ENCODE data around the gene SCMH1. TPM values are rescaled to one million over a fixed set of nuclear protein-coding genes. Genes with fewer than 3 reads are reported as not detected.
"Not testable (repeated sequence)": the region's sequence is repeated elsewhere in the genome, so short reads cannot be mapped to it uniquely, and the experiment has no call there.

Gene SCMH1
- total RNA-seq, 1 experiment from 2014 or later, result 28.8 TPM

GRCh38 chr1:41241354-41241748, 755 bp downstream of the SCMH1 start:
- H3K36me3 ChIP-seq, result peaks cover 13% of the 10 kb centered on the region
- H3K27me3 ChIP-seq (replicated peaks), result no peaks in the 10 kb centered on the region
- H3K9me3 ChIP-seq (replicated peaks), result no peaks in the 10 kb centered on the region
- H3K4me3 ChIP-seq, result peak overlapping the region; percentile 99
- peaks cover 39% of the 10 kb centered on the region for H3K4me1 ChIP-seq (replicated peaks)
- H3K27ac ChIP-seq, result peak overlapping the region; percentile 92
- DNase-seq (ENCODE audit: low read depth in 1 of 2, low spot score in 2 of 2), result peak; percentile 63 to 64

- peaks cover 36% of the 10 kb centered on the region for H3K4me1 ChIP-seq (replicated peaks)
- DNase-seq (ENCODE audit: low read depth in 1 of 2, low spot score in 2 of 2), result no peak
- H3K9me3 ChIP-seq (replicated peaks), result no peaks in the 10 kb centered on the region
- H3K36me3 ChIP-seq, result peaks cover 13% of the 10 kb centered on the region
- peak overlapping the region; percentile 92 for H3K27ac ChIP-seq
- no peaks in the 10 kb centered on the region for H3K27me3 ChIP-seq (replicated peaks)
- H3K4me3 ChIP-seq, result peak overlapping the region; percentile 99
These were observed 1.2 kb downstream of the SCMH1 start for GRCh38 chr1:41240781-41241353.

- Histone ChIP-seq H3K36me3 (peaks cover 13% of the 10 kb centered on the region), H3K27ac (no peak overlapping the region), H3K9me3 (replicated peaks) (no peaks in the 10 kb centered on the region), H3K4me3 (no peak overlapping the region), H3K27me3 (replicated peaks) (no peaks in the 10 kb centered on the region), H3K4me1 (replicated peaks) (peaks cover 31% of the 10 kb centered on the region)
- DNase-seq (ENCODE audit: low read depth in 1 of 2, low spot score in 2 of 2), result peak in 1 of 2 experiments; percentile 11
These were observed 2.0 kb downstream of the SCMH1 start for GRCh38 chr1:41239988-41240610.

GRCh38 chr1:41238311-41238988, 3.7 kb downstream of the SCMH1 start:
- peaks cover 31% of the 10 kb centered on the region for H3K4me1 ChIP-seq (replicated peaks)
- H3K27me3 ChIP-seq (replicated peaks), result no peaks in the 10 kb centered on the region
- peak in 1 of 2 experiments; percentile 17 for DNase-seq (ENCODE audit: low read depth in 1 of 2, low spot score in 2 of 2)
- H3K4me3 ChIP-seq, result no peak overlapping the region
- H3K9me3 ChIP-seq (replicated peaks), result no peaks in the 10 kb centered on the region
- peaks cover 17% of the 10 kb centered on the region for H3K36me3 ChIP-seq
- no peak overlapping the region for H3K27ac ChIP-seq

- no peak overlapping the region for H3K4me3 ChIP-seq
- H3K27me3 ChIP-seq (replicated peaks), result no peaks in the 10 kb centered on the region
- H3K36me3 ChIP-seq, result peaks cover 13% of the 10 kb centered on the region
- H3K9me3 ChIP-seq (replicated peaks), result no peaks in the 10 kb centered on the region
- no peak for DNase-seq (ENCODE audit: low read depth in 1 of 2, low spot score in 2 of 2)
- H3K27ac ChIP-seq, result no peak overlapping the region
- H3K4me1 ChIP-seq (replicated peaks), result peaks cover 21% of the 10 kb centered on the region
These were observed 5.3 kb downstream of the SCMH1 start for GRCh38 chr1:41236781-41237180.

GRCh38 chr1:41235893-41236292, 6.2 kb downstream of the SCMH1 start:
- Histone ChIP-seq H3K27ac (no peak overlapping the region), H3K27me3 (replicated peaks) (no peaks in the 10 kb centered on the region), H3K9me3 (replicated peaks) (no peaks in the 10 kb centered on the region), H3K4me1 (replicated peaks) (peaks cover 16% of the 10 kb centered on the region), H3K36me3 (peaks cover 7% of the 10 kb centered on the region), H3K4me3 (no peak overlapping the region)
- DNase-seq (ENCODE audit: low read depth in 1 of 2, low spot score in 2 of 2), result no peak

GRCh38 chr1:41233708-41234107, 8.4 kb downstream of the SCMH1 start:
- peaks cover 7% of the 10 kb centered on the region for H3K4me1 ChIP-seq (replicated peaks)
- H3K27me3 ChIP-seq (replicated peaks), result no peaks in the 10 kb centered on the region
- no peak overlapping the region for H3K4me3 ChIP-seq
- no peak for DNase-seq (ENCODE audit: low read depth in 1 of 2, low spot score in 2 of 2)
- H3K27ac ChIP-seq, result no peak overlapping the region
- no peaks in the 10 kb centered on the region for H3K9me3 ChIP-seq (replicated peaks)
- peaks cover 7% of the 10 kb centered on the region; the same call in 1 of the 2 replicates for H3K36me3 ChIP-seq

GRCh38 chr1:41232305-41232704, 9.8 kb downstream of the SCMH1 start:
- DNase-seq (ENCODE audit: low read depth in 1 of 2, low spot score in 2 of 2), result no peak
- Histone ChIP-seq H3K4me1 (replicated peaks) (no peaks in the 10 kb centered on the region; the same call in 1 of the 2 replicates), H3K9me3 (replicated peaks) (no peaks in the 10 kb centered on the region), H3K4me3 (no peak overlapping the region), H3K36me3 (peaks cover 11% of the 10 kb centered on the region), H3K27ac (no peak overlapping the region), H3K27me3 (replicated peaks) (no peaks in the 10 kb centered on the region)

- DNase-seq (ENCODE audit: low read depth in 1 of 2, low spot score in 2 of 2), result no peak
- H3K27me3 ChIP-seq (replicated peaks), result no peaks in the 10 kb centered on the region
- peaks cover 8% of the 10 kb centered on the region for H3K36me3 ChIP-seq
- no peaks in the 10 kb centered on the region for H3K9me3 ChIP-seq (replicated peaks)
- H3K4me3 ChIP-seq, result no peak overlapping the region
- H3K27ac ChIP-seq, result no peak overlapping the region
- peaks cover 6% of the 10 kb centered on the region for H3K4me1 ChIP-seq (replicated peaks)
These were observed 11.4 kb downstream of the SCMH1 start for GRCh38 chr1:41230656-41231055.

- H3K4me3 ChIP-seq; H3K36me3 ChIP-seq; DNase-seq (ENCODE audit: low read depth in 1 of 2, low spot score in 2 of 2); H3K27me3 ChIP-seq (replicated peaks); H3K9me3 ChIP-seq (replicated peaks); H3K4me1 ChIP-seq (replicated peaks); H3K27ac ChIP-seq: not testable (repeated sequence)
These were observed 12.9 kb downstream of the SCMH1 start for GRCh38 chr1:41229219-41229618.

GRCh38 chr1:41226815-41227434, 15.2 kb downstream of the SCMH1 start:
- Histone ChIP-seq H3K36me3 (peaks cover 4% of the 10 kb centered on the region; the same call in 1 of the 2 replicates), H3K27ac (no peak overlapping the region), H3K4me1 (replicated peaks) (peaks cover 6% of the 10 kb centered on the region), H3K27me3 (replicated peaks) (no peaks in the 10 kb centered on the region), H3K9me3 (replicated peaks) (no peaks in the 10 kb centered on the region), H3K4me3 (no peak overlapping the region)
- DNase-seq (ENCODE audit: low read depth in 1 of 2, low spot score in 2 of 2), result peak in 1 of 2 experiments; percentile 6

GRCh38 chr1:41225495-41225894, 16.6 kb downstream of the SCMH1 start:
- Histone ChIP-seq H3K27ac (no peak overlapping the region), H3K9me3 (replicated peaks) (no peaks in the 10 kb centered on the region), H3K27me3 (replicated peaks) (no peaks in the 10 kb centered on the region), H3K4me3 (no peak overlapping the region), H3K4me1 (replicated peaks) (peaks cover 6% of the 10 kb centered on the region), H3K36me3 (peaks cover 6% of the 10 kb centered on the region)
- no peak for DNase-seq (ENCODE audit: low read depth in 1 of 2, low spot score in 2 of 2)

- Histone ChIP-seq H3K9me3 (replicated peaks) (0 out of 2 replicates have a peak, but pooled peaks cover 3% of the 10 kb centered on the region), H3K36me3 (peaks cover 24% of the 10 kb centered on the region), H3K27me3 (replicated peaks) (no peaks in the 10 kb centered on the region), H3K27ac (no peak overlapping the region), H3K4me3 (no peak overlapping the region), H3K4me1 (replicated peaks) (peaks cover 6% of the 10 kb centered on the region)
- no peak for DNase-seq (ENCODE audit: low read depth in 1 of 2, low spot score in 2 of 2)
These were observed 19.6 kb downstream of the SCMH1 start for GRCh38 chr1:41222496-41222895.

GRCh38 chr1:41221995-41222394, 20.1 kb downstream of the SCMH1 start:
- no peaks in the 10 kb centered on the region for H3K27me3 ChIP-seq (replicated peaks)
- H3K4me1 ChIP-seq (replicated peaks), result peaks cover 3% of the 10 kb centered on the region
- H3K9me3 ChIP-seq (replicated peaks), result 0 out of 2 replicates have a peak, but pooled peaks cover 3% of the 10 kb centered on the region
- DNase-seq (ENCODE audit: low read depth in 1 of 2, low spot score in 2 of 2), result no peak
- peaks cover 24% of the 10 kb centered on the region for H3K36me3 ChIP-seq
- no peak overlapping the region for H3K27ac ChIP-seq
- no peak overlapping the region for H3K4me3 ChIP-seq
